C1 segment of cervical spinal cord (tissue), 14 donors: ENCODE results near the gene MAFB.

Source experiments
- DNase-seq, 14 donors: peaks; one replicate each; lab custom pipeline; 2025; lab: John Stamatoyannopoulos, UW

Gene MAFB

GRCh38 chr20:40659567-40659966 is 29.5 kb downstream of the MAFB start:
- no peak for DNase-seq

GRCh38 chr20:40658509-40658908 is 30.5 kb downstream of the MAFB start:
- DNase-seq = no peak

- no peak for DNase-seq
Measured at GRCh38 chr20:40657526-40657925, 31.5 kb downstream of the MAFB start.

GRCh38 chr20:40655451-40655850 is 33.6 kb downstream of the MAFB start:
- DNase-seq = no peak

GRCh38 chr20:40654876-40655275 is 34.2 kb downstream of the MAFB start:
- no peak for DNase-seq

- no peak for DNase-seq
Measured at GRCh38 chr20:40652441-40652987, 36.5 kb downstream of the MAFB start.

- no peak for DNase-seq
Measured at GRCh38 chr20:40651151-40651550, 37.9 kb downstream of the MAFB start.

GRCh38 chr20:40650707-40651106 is 38.3 kb downstream of the MAFB start:
- DNase-seq = no peak

- no peak for DNase-seq
Measured at GRCh38 chr20:40648210-40649072, 40.6 kb downstream of the MAFB start.

GRCh38 chr20:40646813-40647212 is 42.2 kb downstream of the MAFB start:
- DNase-seq = no peak

GRCh38 chr20:40646361-40646760 is 42.7 kb downstream of the MAFB start:
- DNase-seq = no peak

- DNase-seq = no peak
Measured at GRCh38 chr20:40644863-40645262, 44.2 kb downstream of the MAFB start.

GRCh38 chr20:40643891-40644290 is 45.1 kb downstream of the MAFB start:
- DNase-seq = no peak

- DNase-seq = no peak
Measured at GRCh38 chr20:40641809-40642208, 47.2 kb downstream of the MAFB start.

GRCh38 chr20:40641202-40641601 is 47.8 kb downstream of the MAFB start:
- DNase-seq = no peak

- DNase-seq = no peak
Measured at GRCh38 chr20:40640667-40641066, 48.4 kb downstream of the MAFB start.

GRCh38 chr20:40639676-40640355 is 49.2 kb downstream of the MAFB start:
- no peak for DNase-seq

GRCh38 chr20:40639132-40639531 is 49.9 kb downstream of the MAFB start:
- no peak for DNase-seq

- no peak for DNase-seq
Measured at GRCh38 chr20:40638414-40638813, 50.6 kb downstream of the MAFB start.

GRCh38 chr20:40637176-40637575 is 51.9 kb downstream of the MAFB start:
- DNase-seq = no peak

GRCh38 chr20:40636486-40636885 is 52.5 kb downstream of the MAFB start:
- no peak for DNase-seq

GRCh38 chr20:40635971-40636370 is 53.1 kb downstream of the MAFB start:
- DNase-seq = no peak
